AG04450 (cell line): ENCODE data around the gene BABAM2. TPM values are rescaled to one million over a fixed set of nuclear protein-coding genes. Genes with fewer than 3 reads are reported as not detected.

ENCODE experiments used
- CTCF ChIA-PET: fragments of 300-600, 350-600 bp; formaldehyde crosslinking; extraction: SDS; loops from one replicate; lab custom pipeline; 2022; ENCODE audit warnings: antibody characterized with exemption, inconsistent platforms; lab: Charles Lee
- POLR2A ChIA-PET: fragments of 350-600 bp; formaldehyde crosslinking; extraction: SDS; loops from one replicate; lab custom pipeline; 2021; ENCODE audit warnings: antibody characterized with exemption, inconsistent platforms; lab: Yijun Ruan, JAX
- DNase-seq: peaks from one replicate; pipeline ENCODE4 v3.0.0-alpha.2; 2011; ENCODE audit warnings: low read depth, low spot score
- H3K27ac ChIP-seq: one replicate; pipeline ENCODE4 v1.5.1; 2012; ENCODE audit warnings: low read depth, low read length, control low read depth
- H3K27me3 ChIP-seq: one replicate; pipeline ENCODE4 v1.6.0; 2012; ENCODE audit warnings: low read length; ENCODE audit not compliant: control insufficient read depth, insufficient read depth
- H3K4me3 ChIP-seq: 2 replicates; pipeline ENCODE4 v1.5.1; 2011; ENCODE audit warnings: mild to moderate bottlenecking, low read depth, low read length, control low read depth
- H3K9me3 ChIP-seq: 2 replicates; pipeline ENCODE4 v1.5.1; 2012; ENCODE audit warnings: low read length; ENCODE audit not compliant: control insufficient read depth, insufficient read depth
- polyA plus RNA-seq: library from polyadenylated mRNA; depleted of rRNA; stranded (reverse); fragments of >200 nt; gene quantifications from 2 replicates; pipeline ENCODE4 v1.2.3, GENCODE V29; 2011
- TF ChIP-seq, protein P1 (sequence below): IDR thresholded peaks from 2 replicates; pipeline ENCODE4 v1.5.1; 2011; ENCODE audit warnings: low read depth, low read length, control low read depth, inconsistent platforms

Gene BABAM2
- polyA plus RNA-seq, 1 experiment: 44.5 TPM

GRCh38 chr2:28310107-28310506 is 419.6 kb downstream of the BABAM2 start:
- POLR2A ChIA-PET: no interaction called here
- CTCF ChIA-PET: no interaction called here

GRCh38 chr2:28311660-28312249 is 421.2 kb downstream of the BABAM2 start:
- TF ChIP-seq, protein P1, sequence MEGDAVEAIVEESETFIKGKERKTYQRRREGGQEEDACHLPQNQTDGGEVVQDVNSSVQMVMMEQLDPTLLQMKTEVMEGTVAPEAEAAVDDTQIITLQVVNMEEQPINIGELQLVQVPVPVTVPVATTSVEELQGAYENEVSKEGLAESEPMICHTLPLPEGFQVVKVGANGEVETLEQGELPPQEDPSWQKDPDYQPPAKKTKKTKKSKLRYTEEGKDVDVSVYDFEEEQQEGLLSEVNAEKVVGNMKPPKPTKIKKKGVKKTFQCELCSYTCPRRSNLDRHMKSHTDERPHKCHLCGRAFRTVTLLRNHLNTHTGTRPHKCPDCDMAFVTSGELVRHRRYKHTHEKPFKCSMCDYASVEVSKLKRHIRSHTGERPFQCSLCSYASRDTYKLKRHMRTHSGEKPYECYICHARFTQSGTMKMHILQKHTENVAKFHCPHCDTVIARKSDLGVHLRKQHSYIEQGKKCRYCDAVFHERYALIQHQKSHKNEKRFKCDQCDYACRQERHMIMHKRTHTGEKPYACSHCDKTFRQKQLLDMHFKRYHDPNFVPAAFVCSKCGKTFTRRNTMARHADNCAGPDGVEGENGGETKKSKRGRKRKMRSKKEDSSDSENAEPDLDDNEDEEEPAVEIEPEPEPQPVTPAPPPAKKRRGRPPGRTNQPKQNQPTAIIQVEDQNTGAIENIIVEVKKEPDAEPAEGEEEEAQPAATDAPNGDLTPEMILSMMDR: no peak
- no peak for DNase-seq
- H3K27ac ChIP-seq: no peak overlapping the region
- no peaks in the 10 kb centered on the region for H3K9me3 ChIP-seq
- POLR2A ChIA-PET: no interaction called here
- CTCF ChIA-PET: no interaction called here
- no peak overlapping the region for H3K4me3 ChIP-seq
- H3K27me3 ChIP-seq: no peaks in the 10 kb centered on the region

More at GRCh38 chr2:28310107-28310506, 419.6 kb downstream of the BABAM2 start:
- H3K9me3 ChIP-seq: no peaks in the 10 kb centered on the region
- no peaks in the 10 kb centered on the region for H3K27me3 ChIP-seq
- TF ChIP-seq, protein P1: no peak
- no peak for DNase-seq
- no peak overlapping the region for H3K27ac ChIP-seq
- no peak overlapping the region for H3K4me3 ChIP-seq

DNA sequence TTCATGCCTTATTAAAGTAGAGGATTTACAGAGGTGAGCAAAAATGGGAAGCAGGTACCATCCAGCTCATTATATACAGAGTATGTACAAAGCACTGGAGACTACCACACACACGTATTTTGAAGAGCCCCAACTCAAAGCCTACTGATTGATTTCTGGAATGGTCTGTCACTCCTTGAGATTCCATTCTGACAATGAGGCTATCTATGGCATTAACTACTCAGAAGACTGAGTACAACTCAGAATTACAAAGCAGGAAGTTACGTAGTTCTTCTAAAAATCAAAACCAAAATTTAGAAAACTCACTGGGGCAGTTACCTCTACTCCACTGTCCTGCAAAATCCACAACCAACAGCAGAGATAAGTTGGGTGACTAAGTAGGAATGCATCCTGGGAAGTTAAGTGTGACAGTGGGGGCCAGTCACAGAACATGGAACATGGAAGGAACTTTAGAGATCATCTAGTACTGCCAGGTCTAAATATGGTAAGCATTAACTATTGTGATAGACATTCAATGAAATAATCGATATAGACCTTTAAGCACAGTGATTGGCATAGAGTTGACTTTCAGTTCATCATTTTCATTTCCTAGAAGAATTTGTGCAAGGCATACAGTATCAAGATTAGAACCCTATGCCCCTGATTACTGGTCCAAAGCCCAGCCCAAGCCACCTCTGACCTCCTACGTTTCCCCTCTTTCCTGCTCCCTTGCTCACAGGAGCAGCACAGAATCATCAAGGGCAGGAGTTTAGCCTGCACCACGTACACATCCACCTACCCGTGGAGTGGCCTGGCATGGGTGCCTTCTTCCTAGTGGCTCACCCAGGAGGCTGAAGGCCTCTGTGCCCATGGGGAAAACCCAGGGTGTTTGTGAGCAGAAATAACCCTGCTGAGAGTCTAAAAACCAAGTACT is 422.0 kb downstream of the BABAM2 start:
- ChIA-PET POLR2A (no interaction called here), CTCF (no interaction called here)
- DNase-seq: no peak
- Histone ChIP-seq H3K27ac (no peak overlapping the region), H3K9me3 (no peaks in the 10 kb centered on the region), H3K27me3 (no peaks in the 10 kb centered on the region), H3K4me3 (no peak overlapping the region)
- TF ChIP-seq, protein P1: no peak

GRCh38 chr2:28313220-28313784 is 422.8 kb downstream of the BABAM2 start:
- H3K27me3 ChIP-seq: no peaks in the 10 kb centered on the region
- CTCF ChIA-PET: no interaction called here
- no peak overlapping the region for H3K27ac ChIP-seq
- POLR2A ChIA-PET: no interaction called here
- no peak overlapping the region for H3K4me3 ChIP-seq
- TF ChIP-seq, protein P1: no peak
- no peaks in the 10 kb centered on the region for H3K9me3 ChIP-seq
- no peak for DNase-seq
